ENCODE measurements around the gene SLC22A25.
"Not testable (repeated sequence)": the region's sequence is repeated elsewhere in the genome, so short reads cannot be mapped to it uniquely, and the experiment has no call there.

Gene SLC22A25

DNA sequence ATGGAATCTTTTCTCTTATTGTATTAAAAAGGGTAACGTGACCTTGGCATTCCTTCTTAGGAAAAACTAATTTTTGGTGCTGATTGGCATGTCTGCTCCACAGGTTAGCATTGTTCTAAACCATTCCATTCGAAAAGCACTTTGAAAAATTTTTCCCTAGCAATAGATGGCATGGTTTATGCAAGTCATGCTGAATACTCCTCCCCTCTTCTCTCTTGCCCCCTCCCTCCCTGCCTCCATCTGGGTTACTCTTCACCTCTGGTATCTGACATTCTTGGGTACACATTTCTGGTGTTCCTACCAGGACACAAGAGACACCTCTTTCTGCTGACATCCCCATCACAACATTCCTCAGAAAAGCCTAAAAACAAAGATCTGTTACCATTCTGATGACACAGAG, 1.5 kb upstream of the SLC22A25 start:
- TF ChIP-seq, protein P1, sequence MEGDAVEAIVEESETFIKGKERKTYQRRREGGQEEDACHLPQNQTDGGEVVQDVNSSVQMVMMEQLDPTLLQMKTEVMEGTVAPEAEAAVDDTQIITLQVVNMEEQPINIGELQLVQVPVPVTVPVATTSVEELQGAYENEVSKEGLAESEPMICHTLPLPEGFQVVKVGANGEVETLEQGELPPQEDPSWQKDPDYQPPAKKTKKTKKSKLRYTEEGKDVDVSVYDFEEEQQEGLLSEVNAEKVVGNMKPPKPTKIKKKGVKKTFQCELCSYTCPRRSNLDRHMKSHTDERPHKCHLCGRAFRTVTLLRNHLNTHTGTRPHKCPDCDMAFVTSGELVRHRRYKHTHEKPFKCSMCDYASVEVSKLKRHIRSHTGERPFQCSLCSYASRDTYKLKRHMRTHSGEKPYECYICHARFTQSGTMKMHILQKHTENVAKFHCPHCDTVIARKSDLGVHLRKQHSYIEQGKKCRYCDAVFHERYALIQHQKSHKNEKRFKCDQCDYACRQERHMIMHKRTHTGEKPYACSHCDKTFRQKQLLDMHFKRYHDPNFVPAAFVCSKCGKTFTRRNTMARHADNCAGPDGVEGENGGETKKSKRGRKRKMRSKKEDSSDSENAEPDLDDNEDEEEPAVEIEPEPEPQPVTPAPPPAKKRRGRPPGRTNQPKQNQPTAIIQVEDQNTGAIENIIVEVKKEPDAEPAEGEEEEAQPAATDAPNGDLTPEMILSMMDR (IDR thresholded peaks at IDR 0.05; ENCODE audit: low read length, missing control alignments), result no peak
- no peak overlapping the region for H3K4me3 ChIP-seq (replicated peaks; ENCODE audit: low read depth, low read length)
- no peak for DNase-seq (ENCODE audit: low read depth)

DNA sequence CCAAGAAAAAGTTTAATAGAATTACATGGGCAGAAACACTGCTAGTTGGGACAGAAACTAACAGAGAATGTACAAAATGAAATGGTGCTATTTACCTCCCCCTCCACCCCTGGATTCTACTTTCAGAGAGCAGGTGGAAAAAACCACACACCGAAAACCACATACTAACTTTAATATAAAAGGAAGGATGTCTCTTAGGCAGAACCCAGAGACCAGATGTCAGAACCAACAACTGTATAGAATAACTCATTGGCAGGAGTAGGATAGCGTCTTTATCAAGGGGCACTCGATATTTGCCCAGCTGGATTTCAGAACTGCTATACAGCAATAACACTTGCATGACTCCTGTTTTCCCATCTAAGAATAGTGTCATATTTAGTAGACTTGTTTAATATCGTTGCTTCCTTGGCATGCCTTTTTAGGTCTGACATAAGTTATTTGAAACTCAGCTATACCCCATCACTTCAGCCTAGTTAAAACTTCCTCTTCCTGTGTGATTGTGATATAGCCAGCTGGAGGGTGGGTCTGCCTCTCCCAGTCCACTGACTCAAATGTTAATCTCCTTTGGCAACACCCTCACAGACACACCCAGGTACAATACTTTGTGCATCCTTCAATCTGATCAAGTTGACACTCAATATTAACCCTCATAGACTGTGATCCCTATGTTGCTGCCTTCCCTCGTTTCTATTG, 1.2 kb downstream of the SLC22A25 start:
- H3K4me3 ChIP-seq (replicated peaks; ENCODE audit: low read depth, low read length), result no peak overlapping the region
- TF ChIP-seq, protein P1 (IDR thresholded peaks at IDR 0.05; ENCODE audit: low read length, missing control alignments), result no peak
- no peak for DNase-seq (ENCODE audit: low read depth)

DNA sequence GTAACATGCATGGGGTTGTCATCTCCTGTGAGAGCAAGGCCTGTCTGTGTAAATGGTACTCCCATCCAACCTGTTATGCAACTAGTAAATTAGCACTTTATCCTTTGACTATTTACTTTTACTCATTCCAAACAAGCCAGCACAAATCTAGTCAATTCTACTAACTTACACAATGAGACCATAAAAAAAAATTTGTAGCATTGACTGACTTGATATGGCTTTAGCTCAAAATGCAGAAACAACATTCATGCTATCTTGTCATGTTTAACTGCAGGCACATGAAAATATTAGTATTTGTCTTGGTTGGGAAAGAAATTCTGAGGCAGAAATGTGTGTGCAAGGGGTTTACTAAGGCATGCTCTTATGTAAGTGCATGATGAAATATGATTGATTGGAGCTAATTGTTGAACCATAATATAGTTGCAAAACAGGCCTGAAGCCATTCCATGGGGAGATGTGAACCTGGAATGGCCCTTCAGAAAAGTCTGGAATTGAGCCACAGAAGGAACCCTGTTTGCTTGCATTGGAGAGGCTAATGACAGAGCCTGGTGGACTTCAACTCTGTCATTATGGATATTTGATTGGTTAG, 2.5 kb downstream of the SLC22A25 start:
- TF ChIP-seq, protein P1 (IDR thresholded peaks at IDR 0.05; ENCODE audit: low read length, missing control alignments), result no peak
- no peak overlapping the region for H3K4me3 ChIP-seq (replicated peaks; ENCODE audit: low read depth, low read length)
- no peak for DNase-seq (ENCODE audit: low read depth)

DNA sequence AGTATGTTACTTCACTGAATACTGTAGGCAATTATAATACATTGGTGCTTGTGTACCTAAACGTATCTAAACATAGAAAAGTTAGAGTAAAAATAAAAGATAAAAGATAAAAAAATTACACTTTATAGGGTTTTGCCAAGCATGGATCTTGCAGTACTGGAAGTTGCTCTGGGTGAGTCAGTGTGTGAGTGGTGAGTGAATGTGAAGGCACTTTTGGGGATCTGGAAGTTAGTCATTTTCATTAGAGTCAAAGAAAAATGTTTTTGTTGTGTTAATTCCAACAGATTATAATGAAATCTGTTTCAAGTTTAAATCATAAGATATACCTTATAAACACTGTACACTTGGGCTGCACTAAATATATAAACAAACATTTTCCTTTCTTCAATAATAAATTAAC, 3.3 kb downstream of the SLC22A25 start:
- TF ChIP-seq, protein P1 (IDR thresholded peaks at IDR 0.05; ENCODE audit: low read length, missing control alignments), result no peak
- DNase-seq (ENCODE audit: low read depth), result no peak
- no peak overlapping the region for H3K4me3 ChIP-seq (replicated peaks; ENCODE audit: low read depth, low read length)

DNA sequence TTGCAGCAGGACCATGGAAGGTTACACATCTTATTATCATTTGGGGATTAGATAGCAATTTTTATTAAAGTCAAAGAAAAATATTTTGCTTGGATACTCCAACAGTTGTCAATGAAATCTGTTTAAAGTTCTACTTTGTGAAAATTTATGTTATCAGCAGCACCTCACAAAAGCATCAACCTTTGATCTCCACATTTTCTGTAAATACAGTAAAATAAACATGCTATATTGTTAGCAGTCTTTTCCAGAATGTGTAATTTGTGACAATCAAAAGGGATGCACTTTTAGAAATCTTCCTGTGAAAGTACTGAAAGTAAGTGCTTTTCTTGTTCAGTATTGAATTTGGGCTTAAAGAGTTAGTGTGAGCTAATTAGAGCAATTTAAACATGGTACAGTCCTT, 4.1 kb downstream of the SLC22A25 start:
- no peak overlapping the region for H3K4me3 ChIP-seq (replicated peaks; ENCODE audit: low read depth, low read length)
- TF ChIP-seq, protein P1 (IDR thresholded peaks at IDR 0.05; ENCODE audit: low read length, missing control alignments), result no peak
- no peak for DNase-seq (ENCODE audit: low read depth)

DNA sequence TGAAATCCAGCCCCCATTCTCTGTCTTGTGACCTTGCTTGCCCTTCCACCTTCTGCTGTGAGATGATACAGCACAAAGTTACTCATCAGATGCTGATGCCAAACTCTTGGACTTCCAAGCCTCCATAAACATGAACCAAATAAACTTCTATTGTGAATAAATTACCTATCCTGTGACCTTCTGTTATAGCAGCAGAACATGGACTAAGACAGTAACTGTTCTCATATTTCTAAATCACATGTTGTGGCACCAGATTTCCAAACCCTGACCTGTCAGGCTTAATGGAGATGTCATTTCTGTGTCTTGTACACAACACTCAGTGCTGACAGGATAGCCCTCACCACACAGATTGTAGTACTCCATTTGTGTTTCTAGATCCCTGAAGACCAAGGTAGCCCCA, 6.0 kb downstream of the SLC22A25 start:
- DNase-seq (ENCODE audit: low read depth), result no peak
- H3K4me3 ChIP-seq (replicated peaks; ENCODE audit: low read depth, low read length), result no peak overlapping the region
- TF ChIP-seq, protein P1 (IDR thresholded peaks at IDR 0.05; ENCODE audit: low read length, missing control alignments), result no peak

DNA sequence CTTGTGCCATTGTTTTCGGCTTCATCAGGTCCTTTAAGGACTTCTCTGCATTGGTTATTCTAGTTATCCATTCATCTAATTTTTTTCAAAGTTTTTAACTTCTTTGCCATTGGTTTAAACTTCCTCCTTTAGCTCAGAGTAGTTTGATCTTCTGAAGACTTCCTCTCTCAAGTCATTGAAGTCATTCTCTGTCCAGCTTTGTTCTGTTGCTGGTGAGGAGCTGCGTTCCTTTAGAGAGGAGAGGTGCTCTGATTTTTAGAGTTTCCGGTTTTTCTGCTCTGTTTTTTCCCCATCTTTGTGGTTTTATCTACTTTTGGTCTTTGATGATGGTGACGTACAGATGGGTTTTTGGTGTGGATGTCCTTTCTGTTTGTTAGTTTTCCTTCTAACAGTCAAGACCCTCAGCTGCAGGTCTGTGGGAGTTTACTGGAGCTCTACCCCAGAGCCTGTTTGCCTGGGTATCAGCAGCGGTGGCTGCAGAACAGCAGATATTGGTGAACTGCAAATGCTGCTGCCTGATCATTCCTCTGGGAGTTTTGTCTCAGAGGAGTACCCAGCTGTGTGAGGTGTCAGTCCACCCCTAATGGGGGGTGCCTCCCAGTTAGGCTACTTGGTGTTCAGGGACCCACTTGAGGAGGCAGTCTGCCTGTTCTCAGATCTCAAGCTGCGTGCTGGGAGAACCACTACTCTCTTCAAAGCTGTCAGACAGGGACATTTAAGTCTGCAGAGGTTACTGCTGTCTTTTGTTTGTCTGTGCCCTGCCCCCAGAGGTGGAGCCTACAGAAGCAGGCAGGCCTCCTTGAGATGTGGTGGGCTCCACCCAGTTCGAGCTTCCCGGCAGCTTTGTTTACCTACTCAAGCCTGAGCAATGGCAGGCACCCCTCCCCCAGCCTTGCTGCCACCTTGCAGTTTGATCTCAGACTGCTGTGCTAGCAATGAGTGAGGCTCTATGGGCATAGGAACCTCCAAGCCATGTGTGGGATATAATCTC, 7.6 kb downstream of the SLC22A25 start:
- DNase-seq (ENCODE audit: low read depth); H3K4me3 ChIP-seq (replicated peaks; ENCODE audit: low read depth, low read length): not testable (repeated sequence)
